ENCODE results near the gene GRAP2.
"Not testable (repeated sequence)": the region's sequence is repeated elsewhere in the genome, so short reads cannot be mapped to it uniquely, and the experiment has no call there.

Gene GRAP2

GRCh38 chr22:39947220-39948216 is 46.6 kb downstream of the GRAP2 start:
- FAIRE-seq: no peak

GRCh38 chr22:39949964-39950737 is 49.3 kb downstream of the GRAP2 start:
- no peak for FAIRE-seq

GRCh38 chr22:39951603-39952293 is 50.9 kb downstream of the GRAP2 start:
- FAIRE-seq: not testable (repeated sequence)

- FAIRE-seq: no peak
Observed at GRCh38 chr22:39952347-39952746, 51.5 kb downstream of the GRAP2 start.

GRCh38 chr22:39953101-39953500 is 52.2 kb downstream of the GRAP2 start:
- FAIRE-seq: no peak

GRCh38 chr22:39954584-39955055 is 53.7 kb downstream of the GRAP2 start:
- FAIRE-seq: no peak

GRCh38 chr22:39955675-39956074 is 54.8 kb downstream of the GRAP2 start:
- no peak for FAIRE-seq

GRCh38 chr22:39956932-39957664 is 56.2 kb downstream of the GRAP2 start:
- no peak for FAIRE-seq

- no peak for FAIRE-seq
Observed at GRCh38 chr22:39958009-39958711, 57.3 kb downstream of the GRAP2 start.

GRCh38 chr22:39958949-39959639 is 58.2 kb downstream of the GRAP2 start:
- FAIRE-seq: no peak

GRCh38 chr22:39959640-39960447 is 59.0 kb downstream of the GRAP2 start, which contains the start of gene TMA7B:
TSS of gene TMA7B (plus strand) at chr22:39960397. CDS start at chr22:39964375, 3,978 bp downstream.
- no peak for FAIRE-seq

GRCh38 chr22:39960791-39961746 is 60.2 kb downstream of the GRAP2 start:
- no peak for FAIRE-seq

GRCh38 chr22:39962071-39962470 is 61.2 kb downstream of the GRAP2 start:
- no peak for FAIRE-seq

GRCh38 chr22:39965748-39966147 is 64.9 kb downstream of the GRAP2 start:
- FAIRE-seq: no peak

GRCh38 chr22:39966470-39966869 is 65.6 kb downstream of the GRAP2 start:
- FAIRE-seq: no peak

GRCh38 chr22:39967103-39967829 is 66.4 kb downstream of the GRAP2 start:
- FAIRE-seq: no peak

Measured in colon (tissue), 2 donors.